SH-SY5Y (cell line): ENCODE results near the gene STX5.
A peak's percentile ranks its signal among the peaks of the same experiment; 100 is the strongest.

Experiments used
- GATA2 ChIP-seq: IDR thresholded peaks from 2 replicates; pipeline ENCODE4 v1.6.1; 2011; ENCODE audit warnings: mild to moderate bottlenecking, low read depth, low read length
- GATA3 ChIP-seq: IDR thresholded peaks from 2 replicates; pipeline ENCODE4 v1.6.1; 2011; ENCODE audit warnings: low read depth, mild to moderate bottlenecking, low read length, moderate library complexity

Gene STX5

GRCh38 chr11:62843466-62843865, 11.6 kb upstream of the STX5 start:
- TF ChIP-seq GATA3, result no peak
- TF ChIP-seq GATA2, result no peak

- no peak for TF ChIP-seq GATA2
- TF ChIP-seq GATA3, result no peak
Measured at GRCh38 chr11:62842171-62842741, 10.4 kb upstream of the STX5 start.

GRCh38 chr11:62841361-62842170, 9.7 kb upstream of the STX5 start:
- TF ChIP-seq GATA3 (no peak), GATA2 (peak; percentile 90)

- TF ChIP-seq GATA3 (no peak), GATA2 (no peak)
Measured at GRCh38 chr11:62839050-62839945, 7.4 kb upstream of the STX5 start, which contains the start of gene WDR74. Gene WDR74 (minus strand): TSS chr11:62839590. CDS start chr11:62839570, 20 bp downstream.

GRCh38 chr11:62835336-62835735, 3.5 kb upstream of the STX5 start:
- TF ChIP-seq GATA3 (no peak), GATA2 (no peak)

GRCh38 chr11:62832336-62833234, 734 bp upstream of the STX5 start, which contains the start of gene TEX54:
Gene TEX54 (minus strand): TSS chr11:62832841.
- TF ChIP-seq GATA3, result no peak
- no peak for TF ChIP-seq GATA2

GRCh38 chr11:62830904-62831519, 839 bp downstream of the STX5 start:
- TF ChIP-seq GATA3, result no peak
- no peak for TF ChIP-seq GATA2

- TF ChIP-seq GATA2, result no peak
- TF ChIP-seq GATA3, result no peak
Measured at GRCh38 chr11:62823677-62824076, 8.2 kb downstream of the STX5 start.

- no peak for TF ChIP-seq GATA3
Measured at GRCh38 chr11:62817129-62817528, 14.7 kb downstream of the STX5 start.

- TF ChIP-seq GATA2, result no peak
- TF ChIP-seq GATA3, result no peak
Measured at GRCh38 chr11:62816557-62816956, 15.3 kb downstream of the STX5 start.

- TF ChIP-seq GATA3, result no peak
Measured at GRCh38 chr11:62811659-62812058, 20.2 kb downstream of the STX5 start.

- no peak for TF ChIP-seq GATA2
- TF ChIP-seq GATA3, result no peak
Measured at GRCh38 chr11:62810748-62811147, 21.1 kb downstream of the STX5 start.

GRCh38 chr11:62806611-62807121, 25.2 kb downstream of the STX5 start:
- TF ChIP-seq GATA2 (no peak), GATA3 (no peak)

GRCh38 chr11:62805961-62806441, 25.9 kb downstream of the STX5 start:
- TF ChIP-seq GATA2, result no peak
- TF ChIP-seq GATA3, result no peak
